ENCODE results near the gene NRCAM. TPM values are rescaled to one million over a fixed set of nuclear protein-coding genes. Genes with fewer than 3 reads are reported as not detected.

NRCAM gene
- total and polyA plus RNA-seq, 12 donors = 0.08 to 1.3 (median 0.38) TPM

DNA sequence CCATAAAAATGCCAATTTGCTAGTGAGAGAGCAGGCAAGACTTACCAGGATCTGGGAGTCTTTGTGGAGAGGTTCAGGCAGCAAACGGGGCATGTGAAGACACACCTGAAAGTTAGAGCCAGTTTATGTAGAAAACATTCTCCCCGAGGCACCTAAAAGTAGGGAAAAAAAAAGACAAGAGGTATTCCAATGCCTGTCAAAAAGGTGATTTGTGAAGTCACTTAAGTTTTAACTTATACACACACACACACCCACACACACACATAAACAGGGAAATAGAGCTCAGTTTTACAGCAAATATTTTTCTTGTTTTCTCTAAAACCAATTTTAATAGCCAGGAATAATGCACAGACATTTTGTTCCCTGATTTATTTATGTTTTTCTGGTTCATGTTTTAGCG is 326.0 kb downstream of the NRCAM start, which contains the start of gene LAMB4:
Gene LAMB4 (minus strand): TSS at position 101 of the 400 bp plus-strand sequence. CDS start 7,197 bp downstream, outside the sequence.
- TF ChIP-seq, protein P1, sequence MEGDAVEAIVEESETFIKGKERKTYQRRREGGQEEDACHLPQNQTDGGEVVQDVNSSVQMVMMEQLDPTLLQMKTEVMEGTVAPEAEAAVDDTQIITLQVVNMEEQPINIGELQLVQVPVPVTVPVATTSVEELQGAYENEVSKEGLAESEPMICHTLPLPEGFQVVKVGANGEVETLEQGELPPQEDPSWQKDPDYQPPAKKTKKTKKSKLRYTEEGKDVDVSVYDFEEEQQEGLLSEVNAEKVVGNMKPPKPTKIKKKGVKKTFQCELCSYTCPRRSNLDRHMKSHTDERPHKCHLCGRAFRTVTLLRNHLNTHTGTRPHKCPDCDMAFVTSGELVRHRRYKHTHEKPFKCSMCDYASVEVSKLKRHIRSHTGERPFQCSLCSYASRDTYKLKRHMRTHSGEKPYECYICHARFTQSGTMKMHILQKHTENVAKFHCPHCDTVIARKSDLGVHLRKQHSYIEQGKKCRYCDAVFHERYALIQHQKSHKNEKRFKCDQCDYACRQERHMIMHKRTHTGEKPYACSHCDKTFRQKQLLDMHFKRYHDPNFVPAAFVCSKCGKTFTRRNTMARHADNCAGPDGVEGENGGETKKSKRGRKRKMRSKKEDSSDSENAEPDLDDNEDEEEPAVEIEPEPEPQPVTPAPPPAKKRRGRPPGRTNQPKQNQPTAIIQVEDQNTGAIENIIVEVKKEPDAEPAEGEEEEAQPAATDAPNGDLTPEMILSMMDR (IDR thresholded peaks at IDR 0.05) = no peak
- no peak within 1 kb of the TSS for H3K4me3 ChIP-seq
- DNase-seq = no peak
- no peak for ATAC-seq
- H3K36me3 ChIP-seq = no peaks in the 10 kb centered on the region
- intact Hi-C loops (cut with DNase I) = no loop called here
- no peaks in the 10 kb centered on the region for H3K27me3 ChIP-seq
- WGBS, 2 donors = 95 to 96% methylated on average over 3 of the region's 3 CpGs
- no peaks in the 10 kb centered on the region for H3K9me3 ChIP-seq
- H3K27ac ChIP-seq = no peak within 1 kb of the TSS
- peaks cover 0 to under 1% (median 0%) of the 10 kb centered on the region in 9 donors for H3K4me1 ChIP-seq

DNA sequence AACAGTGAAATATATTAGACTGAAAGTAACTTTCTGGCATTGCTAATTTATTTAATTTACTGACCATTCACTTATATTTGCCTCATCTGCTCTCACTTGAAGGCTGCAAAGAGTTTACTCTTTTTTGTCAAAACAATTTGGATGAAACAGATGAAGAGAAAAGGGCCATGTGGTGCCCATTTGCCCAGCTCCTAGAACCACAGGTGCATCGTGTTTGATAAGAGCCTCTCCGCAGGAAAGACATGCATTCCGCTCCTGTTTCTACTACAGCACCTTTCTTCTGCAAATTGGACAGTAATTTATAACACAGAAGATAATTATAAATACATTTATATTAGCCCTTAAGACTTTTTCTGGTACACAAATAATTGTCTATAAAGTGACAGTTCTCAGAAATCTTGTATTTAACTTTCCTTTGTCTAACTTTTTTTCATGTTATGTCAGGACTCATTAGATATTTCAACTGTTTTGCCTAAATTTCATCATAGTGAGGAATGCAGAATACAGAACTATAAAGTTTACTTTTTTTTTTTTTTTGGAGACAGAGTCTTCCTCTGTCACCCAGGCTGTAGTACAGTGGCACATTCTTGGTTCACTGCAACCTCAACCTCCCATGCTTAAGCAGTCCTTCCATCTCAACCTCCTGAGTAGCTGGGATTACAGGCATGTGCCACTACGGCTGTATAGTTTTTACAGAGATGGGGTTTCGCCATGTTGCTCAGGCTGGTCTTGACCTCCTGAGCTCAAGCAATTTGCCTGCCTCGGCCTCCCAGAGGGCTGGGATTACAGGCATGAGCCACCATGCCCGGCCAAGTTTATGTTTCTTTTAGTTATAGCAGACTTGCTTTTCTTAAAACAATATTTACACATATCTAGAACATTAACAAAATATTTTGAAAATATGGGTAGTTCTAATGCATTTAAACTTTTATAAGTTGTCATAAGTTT is 326.9 kb downstream of the NRCAM start:
- Histone ChIP-seq H3K9me3 (no peaks in the 10 kb centered on the region), H3K4me1 (no peaks in the 10 kb centered on the region), H3K4me3 (no peak overlapping the region), H3K36me3 (no peaks in the 10 kb centered on the region), H3K27me3 (no peaks in the 10 kb centered on the region), H3K27ac (no peak overlapping the region)
- ATAC-seq (no peak), DNase-seq (no peak)
- TF ChIP-seq, protein P1 (IDR thresholded peaks at IDR 0.05) = no peak
- intact Hi-C loops (cut with DNase I) = no loop called here
- 94 to 97% methylated on average over 7 of the region's 7 CpGs for WGBS, 2 donors

DNA sequence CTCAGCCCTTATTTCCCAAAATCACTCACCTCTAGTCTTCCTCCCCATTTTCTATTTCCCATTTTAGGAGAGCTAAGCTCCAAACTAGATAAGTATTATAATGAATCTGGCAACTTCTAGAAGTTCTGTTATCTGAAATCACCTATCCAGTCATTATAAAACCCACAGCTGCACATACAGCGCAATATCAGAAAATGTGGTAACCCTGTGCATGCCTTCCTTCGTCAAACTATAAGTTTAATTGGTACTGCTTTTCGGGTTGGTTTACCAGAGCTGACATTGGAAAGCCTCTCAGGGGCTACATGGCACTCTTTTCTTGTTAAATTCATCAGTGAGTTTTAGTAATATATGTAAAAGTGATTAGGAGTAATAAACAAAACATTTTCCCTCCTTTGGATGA is 327.7 kb downstream of the NRCAM start:
- Histone ChIP-seq H3K4me3 (no peak overlapping the region), H3K27ac (no peak overlapping the region), H3K27me3 (no peaks in the 10 kb centered on the region), H3K36me3 (no peaks in the 10 kb centered on the region), H3K4me1 (no peaks in the 10 kb centered on the region), H3K9me3 (no peaks in the 10 kb centered on the region)
- intact Hi-C loops (cut with DNase I) = no loop called here
- TF ChIP-seq, protein P1 (IDR thresholded peaks at IDR 0.05) = no peak
- DNase-seq (no peak), ATAC-seq (no peak)
- WGBS, 2 donors = 93 to 96% methylated on average over 3 of the region's 3 CpGs

DNA sequence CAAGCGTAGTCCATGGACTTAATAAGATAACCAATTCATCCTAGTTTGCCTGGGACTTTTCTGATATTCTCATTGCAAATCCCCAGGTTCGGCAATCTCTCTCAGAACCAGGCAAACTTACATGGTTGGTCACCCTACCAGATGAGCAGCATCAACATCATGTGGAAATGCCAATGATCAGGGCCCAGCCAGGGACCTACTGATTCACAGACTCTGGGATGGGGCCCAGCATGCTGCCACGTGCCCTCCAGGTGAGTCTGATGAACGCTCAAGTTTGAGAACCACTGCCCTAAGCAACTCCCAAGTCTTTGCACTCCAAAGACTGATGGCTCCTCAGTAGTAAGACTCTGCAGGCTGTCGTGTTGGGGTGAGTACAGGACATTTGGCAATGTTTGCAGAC is 328.8 kb downstream of the NRCAM start:
- TF ChIP-seq, protein P1 (IDR thresholded peaks at IDR 0.05) = no peak
- no peak for DNase-seq
- Histone ChIP-seq H3K27me3 (no peaks in the 10 kb centered on the region), H3K27ac (no peak overlapping the region), H3K4me1 (no peaks in the 10 kb centered on the region), H3K36me3 (no peaks in the 10 kb centered on the region), H3K9me3 (no peaks in the 10 kb centered on the region), H3K4me3 (no peak overlapping the region)
- WGBS, 2 donors = 89 to 91% methylated on average over 5 of the region's 5 CpGs
- intact Hi-C loops (cut with DNase I) = no loop called here
- no peak for ATAC-seq
